Osteocyte (in vitro differentiated cells): ENCODE data around the gene SLC9A2. TPM values are rescaled to one million over a fixed set of nuclear protein-coding genes. Genes with fewer than 3 reads are reported as not detected.

Source experiments
- DNase-seq: peaks from one replicate; pipeline ENCODE4 v3.0.0; 2021; ENCODE audit warnings: mixed read lengths; ENCODE audit not compliant: unreplicated experiment; ENCODE audit errors: extremely low spot score
- H3K27ac Mint-ChIP-seq: one replicate; pipeline ENCODE4 v1.8.0; 2021; ENCODE audit warnings: mild to moderate bottlenecking, mixed read lengths; ENCODE audit not compliant: unreplicated experiment
- H3K27me3 Mint-ChIP-seq: one replicate; pipeline ENCODE4 v1.8.0; 2021; ENCODE audit warnings: mixed read lengths; ENCODE audit not compliant: unreplicated experiment
- H3K36me3 Mint-ChIP-seq: one replicate; pipeline ENCODE4 v1.8.0; 2021; ENCODE audit warnings: mixed read lengths; ENCODE audit not compliant: unreplicated experiment
- H3K4me1 Mint-ChIP-seq: one replicate; pipeline ENCODE4 v1.8.0; 2021; ENCODE audit warnings: mixed read lengths; ENCODE audit not compliant: unreplicated experiment
- H3K4me3 Mint-ChIP-seq: one replicate; pipeline ENCODE4 v1.8.0; 2021; ENCODE audit warnings: mild to moderate bottlenecking, moderate library complexity, mixed read lengths; ENCODE audit not compliant: unreplicated experiment
- H3K9me3 Mint-ChIP-seq: one replicate; pipeline ENCODE4 v1.8.0; 2021; ENCODE audit warnings: mixed read lengths; ENCODE audit not compliant: unreplicated experiment
- CTCF ChIP-seq: fragments of 200-600 bp; sonication (generic); IDR thresholded peaks from 2 replicates; pipeline ENCODE4 v1.5.0; 2021; ENCODE audit warnings: antibody characterized with exemption, mild to moderate bottlenecking, moderate library complexity
- total RNA-seq: library from RNA; stranded (reverse); gene quantifications from 2 replicates; pipeline ENCODE4 v1.2.1, GENCODE V29; 2021

SLC9A2 gene
- total RNA-seq, 1 donor from 2014 or later: not detected

GRCh38 chr2:102639429-102639828 lies 20.1 kb downstream of the SLC9A2 start:
- no peak for DNase-seq
- Mint-ChIP-seq H3K9me3 (no peaks in the 10 kb centered on the region), H3K4me3 (no peak overlapping the region), H3K27me3 (peaks cover 3% of the 10 kb centered on the region), H3K4me1 (no peaks in the 10 kb centered on the region), H3K27ac (no peak overlapping the region), H3K36me3 (no peaks in the 10 kb centered on the region)
- no peak for TF ChIP-seq CTCF

GRCh38 chr2:102652126-102652525 lies 32.8 kb downstream of the SLC9A2 start:
- no peak for TF ChIP-seq CTCF
- H3K4me1 Mint-ChIP-seq: no peaks in the 10 kb centered on the region
- H3K36me3 Mint-ChIP-seq: no peaks in the 10 kb centered on the region
- no peak overlapping the region for H3K27ac Mint-ChIP-seq
- no peak overlapping the region for H3K4me3 Mint-ChIP-seq
- peaks cover 14% of the 10 kb centered on the region for H3K27me3 Mint-ChIP-seq
- H3K9me3 Mint-ChIP-seq: no peaks in the 10 kb centered on the region
- no peak for DNase-seq

GRCh38 chr2:102657770-102658169 lies 38.4 kb downstream of the SLC9A2 start:
- Mint-ChIP-seq H3K27ac (no peak overlapping the region), H3K27me3 (peaks cover 9% of the 10 kb centered on the region), H3K4me3 (no peak overlapping the region), H3K9me3 (no peaks in the 10 kb centered on the region), H3K4me1 (no peaks in the 10 kb centered on the region), H3K36me3 (no peaks in the 10 kb centered on the region)
- no peak for DNase-seq
- no peak for TF ChIP-seq CTCF

- Mint-ChIP-seq H3K4me3 (no peak overlapping the region), H3K27ac (no peak overlapping the region), H3K4me1 (no peaks in the 10 kb centered on the region), H3K9me3 (no peaks in the 10 kb centered on the region), H3K36me3 (no peaks in the 10 kb centered on the region), H3K27me3 (peaks cover 8% of the 10 kb centered on the region)
- DNase-seq: no peak
- no peak for TF ChIP-seq CTCF
Observed at GRCh38 chr2:102660070-102660469, 40.7 kb downstream of the SLC9A2 start.

- H3K4me1 Mint-ChIP-seq: no peaks in the 10 kb centered on the region
- H3K9me3 Mint-ChIP-seq: no peaks in the 10 kb centered on the region
- no peaks in the 10 kb centered on the region for H3K36me3 Mint-ChIP-seq
- no peak for DNase-seq
- TF ChIP-seq CTCF: no peak
- peaks cover 8% of the 10 kb centered on the region for H3K27me3 Mint-ChIP-seq
- H3K4me3 Mint-ChIP-seq: no peak overlapping the region
- H3K27ac Mint-ChIP-seq: no peak overlapping the region
Observed at GRCh38 chr2:102660574-102660973, 41.2 kb downstream of the SLC9A2 start.
